SK-N-SH (cell line): ENCODE data around the gene MEGF6. TPM values are rescaled to one million over a fixed set of nuclear protein-coding genes. Genes with fewer than 3 reads are reported as not detected.

Experiments used
- CTCF ChIA-PET: fragments of 300-600, 350-600 bp; formaldehyde crosslinking; extraction: SDS; loops from one replicate; lab custom pipeline; 2021; lab: Yijun Ruan, JAX
- POLR2A ChIA-PET: fragments of 350-600 bp; sonication (Branson Sonifier 250); formaldehyde crosslinking; extraction: SDS; loops from one replicate; lab custom pipeline; 2020; ENCODE audit warnings: antibody characterized with exemption, inconsistent platforms; lab: Yijun Ruan, JAX
- DNase-seq: peaks from one replicate; pipeline ENCODE4 v3.0.0; 2012
- H2AFZ ChIP-seq: fragments of 200-600 bp; sonication (generic); 2 replicates; pipeline ENCODE4 v1.8.1; 2016; ENCODE audit warnings: antibody characterized with exemption, mild to moderate bottlenecking, low read depth
- H3F3A ChIP-seq: fragments of 200-600 bp; sonication (generic); replicated peaks from 2 replicates; pipeline ENCODE3; 2016; ENCODE audit warnings: antibody characterized with exemption, mild to moderate bottlenecking; ENCODE audit not compliant: insufficient read depth
- H3K27ac ChIP-seq, 2 experiments: fragments of 200-500 bp in 1 of 2; fragments of 200-600 bp in 1 of 2; sonication (Bioruptor generic) in 1 of 2; sonication (generic), shearing (Covaris generic) in 1 of 2; 2 replicates each; pipeline versions ENCODE4 v1.5.1 to v1.6.1; 2014 to 2016; ENCODE audit warnings: low read depth in 2 of 2, inconsistent platforms in 1 of 2, low read length in 1 of 2, mild to moderate bottlenecking in 1 of 2, mixed read lengths in 1 of 2
- H3K27me3 ChIP-seq: fragments of 200-600 bp; sonication (generic), shearing (Covaris generic); 2 replicates; pipeline ENCODE4 v1.6.1; 2016; ENCODE audit warnings: mixed run types; ENCODE audit not compliant: insufficient read depth
- H3K36me3 ChIP-seq, 2 experiments: fragments of 200-500 bp in 1 of 2; fragments of 200-600 bp in 1 of 2; sonication (Bioruptor generic) in 1 of 2; sonication (generic) in 1 of 2; replicated peaks in 1 of 2; 2 replicates each; pipeline versions ENCODE3 to v1.5.1; 2014 to 2016; ENCODE audit warnings: low read length in 1 of 2, mild to moderate bottlenecking in 1 of 2; ENCODE audit not compliant: insufficient read depth in 2 of 2, control insufficient read depth in 1 of 2
- H3K4me1 ChIP-seq, 2 experiments: fragments of 200-500 bp in 1 of 2; fragments of 200-600 bp in 1 of 2; sonication (Bioruptor generic) in 1 of 2; sonication (generic), shearing (Covaris generic) in 1 of 2; 2 replicates each; pipeline versions ENCODE4 v1.5.1 to v1.6.1; 2014 to 2016; ENCODE audit warnings: low read depth in 1 of 2, low read length in 1 of 2, mixed run types in 1 of 2; ENCODE audit not compliant: insufficient read depth in 2 of 2, control insufficient read depth in 1 of 2
- H3K4me2 ChIP-seq: fragments of 200-600 bp; sonication (generic), shearing (Covaris generic); 2 replicates; pipeline ENCODE4 v1.6.1; 2017; ENCODE audit warnings: mixed run types
- H3K4me3 ChIP-seq, 2 experiments: fragments of 200-500 bp in 1 of 2; fragments of 200-600 bp in 1 of 2; sonication (Bioruptor generic) in 1 of 2; sonication (generic), shearing (Covaris generic) in 1 of 2; 2 replicates each; pipeline versions ENCODE4 v1.5.1 to v1.8.1; 2014 to 2016; ENCODE audit warnings: low read depth in 2 of 2, inconsistent platforms in 1 of 2, low read length in 1 of 2, mild to moderate bottlenecking in 1 of 2, mixed read lengths in 1 of 2, moderate library complexity in 1 of 2
- H3K79me2 ChIP-seq: fragments of 200-600 bp; sonication (generic); 2 replicates; pipeline ENCODE4 v1.8.1; 2017; ENCODE audit warnings: mild to moderate bottlenecking; ENCODE audit not compliant: insufficient read depth
- H3K9ac ChIP-seq: fragments of 200-600 bp; sonication (generic); 2 replicates; pipeline ENCODE4 v1.6.1; 2017; ENCODE audit warnings: mixed run types
- H3K9me2 ChIP-seq: fragments of 200-600 bp; sonication (generic); 2 replicates; pipeline ENCODE4 v1.6.1; 2017; ENCODE audit warnings: mixed run types
- H3K9me3 ChIP-seq: fragments of 200-600 bp; sonication (generic); 2 replicates; pipeline ENCODE4 v1.6.1; 2017; ENCODE audit warnings: mixed run types, mild to moderate bottlenecking, moderate library complexity
- H4K20me1 ChIP-seq: fragments of 200-600 bp; sonication (generic); 2 replicates; pipeline ENCODE4 v1.6.1; 2017; ENCODE audit warnings: mild to moderate bottlenecking, mixed run types; ENCODE audit not compliant: insufficient read depth
- CHD2 ChIP-seq: fragments of 150-350 bp; IDR thresholded peaks from 2 replicates; pipeline ENCODE4 v1.6.1; 2018; ENCODE audit warnings: low read length; ENCODE audit not compliant: partially characterized antibody
- EZH2phosphoT487 ChIP-seq: fragments of 200-600 bp; sonication (generic); IDR thresholded peaks from 2 replicates; pipeline ENCODE4 v1.6.1; 2017; ENCODE audit warnings: low read depth, mixed run types, mild to moderate bottlenecking, antibody characterized with exemption, moderate library complexity, borderline replicate concordance
- FOXJ3 ChIP-seq: sonication (generic); formaldehyde crosslinking; IDR thresholded peaks from 2 replicates; pipeline ENCODE4 v1.5.1; 2020; ENCODE audit warnings: mild to moderate bottlenecking, missing genetic modification reagents
- GABPA ChIP-seq: IDR thresholded peaks from 2 replicates; pipeline ENCODE4 v1.4.0; 2012; ENCODE audit warnings: low read depth, mild to moderate bottlenecking
- GATA2 ChIP-seq: sonication (generic); formaldehyde crosslinking; IDR thresholded peaks from 2 replicates; pipeline ENCODE4 v1.5.0; 2020; ENCODE audit warnings: mild to moderate bottlenecking, missing genetic modification reagents
- JUND ChIP-seq: IDR thresholded peaks from 2 replicates; pipeline ENCODE4 v1.4.0; 2012
- NRF1 ChIP-seq: IDR thresholded peaks from 2 replicates; pipeline ENCODE4 v1.6.1; 2012; ENCODE audit warnings: low read depth, mild to moderate bottlenecking, low read length
- RFX5 ChIP-seq: IDR thresholded peaks from 2 replicates; pipeline ENCODE4 v1.6.1; 2012; ENCODE audit warnings: mild to moderate bottlenecking, improper control_type of control experiment, low read length
- SMC3 ChIP-seq: IDR thresholded peaks from 2 replicates; pipeline ENCODE4 v1.6.1; 2012; ENCODE audit warnings: low read depth, low read length, improper control_type of control experiment
- TAF1 ChIP-seq: IDR thresholded peaks from 2 replicates; pipeline ENCODE4 v1.6.1; 2012; ENCODE audit warnings: low read depth, mild to moderate bottlenecking, low read length, moderate library complexity, borderline replicate concordance
- TCF12 ChIP-seq: IDR thresholded peaks from 2 replicates; pipeline ENCODE4 v1.4.0; 2012
- TEAD4 ChIP-seq: IDR thresholded peaks from 2 replicates; pipeline ENCODE4 v1.4.0; 2012; ENCODE audit warnings: mild to moderate bottlenecking, borderline replicate concordance; ENCODE audit not compliant: insufficient read depth
- YY1 ChIP-seq: IDR thresholded peaks from 2 replicates; pipeline ENCODE4 v1.4.0; 2012; ENCODE audit warnings: low read depth, mild to moderate bottlenecking
- WGBS: methylation state at CpG from one replicate; pipeline ENCODE4 v1.1.6; 2017; ENCODE audit warnings: low lambda C conversion rate; 5-methylcytosine and 5-hydroxymethylcytosine counted together
- polyA plus RNA-seq, 3 experiments: library from polyadenylated mRNA; depleted of rRNA; stranded (reverse); fragments of >200 nt; gene quantifications; 2 replicates each; pipeline ENCODE4 v1.2.3, GENCODE V29; 2012
- TF ChIP-seq, protein P1 (sequence below): IDR thresholded peaks from 2 replicates; pipeline ENCODE4; 2012
- TF ChIP-seq, protein P2 (sequence below): IDR thresholded peaks from 2 replicates; pipeline ENCODE4 v1.4.0; 2012; ENCODE audit warnings: low read depth, borderline replicate concordance
- TF ChIP-seq, protein P3 (sequence below): fragments of 150-350 bp; IDR thresholded peaks from 2 replicates; pipeline ENCODE4 v1.6.1; 2017; ENCODE audit warnings: antibody characterized with exemption, low read length, low read depth, borderline replicate concordance
- TF ChIP-seq, protein P4 (sequence below): IDR thresholded peaks from 2 replicates; pipeline ENCODE4 v1.6.1; 2012; ENCODE audit warnings: mild to moderate bottlenecking, low read depth, low read length, moderate library complexity
- TF ChIP-seq, protein P5 (sequence below): fragments of 150-350 bp; IDR thresholded peaks from 2 replicates; pipeline ENCODE4 v1.6.1; 2016; ENCODE audit warnings: mild to moderate bottlenecking, low read depth, low read length
- TF ChIP-seq, protein P6 (sequence below): IDR thresholded peaks from 2 replicates; pipeline ENCODE4 v1.4.0; 2012; ENCODE audit warnings: low read depth, borderline replicate concordance

Gene MEGF6
- polyA plus RNA-seq, 1 of the 3 experiments (the other 2 are of a cell fraction): 7.6 TPM

DNA sequence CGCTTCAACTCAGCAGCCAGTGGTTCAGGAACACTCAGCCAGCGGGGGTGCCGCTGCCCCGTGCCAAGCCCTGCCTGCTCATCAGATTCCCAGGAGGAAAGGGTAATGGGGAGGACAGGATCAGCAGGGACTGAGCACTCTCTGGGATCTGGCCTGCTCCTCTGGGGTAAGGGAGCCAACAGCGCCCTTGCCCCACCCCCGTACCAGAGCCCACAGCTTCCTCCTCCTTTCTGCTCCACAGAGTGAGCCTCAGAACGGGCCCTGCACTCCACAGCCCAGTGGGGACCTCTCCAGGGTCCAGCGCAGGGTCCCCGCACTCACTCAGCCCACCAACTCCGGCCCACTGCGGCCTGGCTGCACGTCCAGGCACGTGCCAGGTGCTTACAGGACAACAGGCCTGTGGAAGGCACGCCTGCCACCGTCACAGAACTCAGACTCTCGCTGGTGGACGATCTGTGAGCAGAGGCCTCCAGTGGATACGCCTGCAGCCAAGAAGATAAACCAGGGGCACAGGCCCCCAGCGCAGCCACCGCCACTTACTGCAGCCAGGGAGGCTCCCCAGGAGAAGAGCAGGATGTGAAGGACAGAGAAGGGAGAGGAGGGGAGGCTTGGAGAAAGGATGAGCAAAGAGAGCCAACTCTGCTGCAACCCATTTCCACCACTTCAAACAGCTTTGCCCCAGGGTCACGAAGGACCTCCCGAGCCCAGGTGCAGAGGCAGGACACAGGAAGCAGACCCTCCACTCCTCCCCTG is 2.1 kb downstream of the MEGF6 start:
- no peaks in the 10 kb centered on the region for H3K27me3 ChIP-seq
- H3K36me3 ChIP-seq: no peaks in the 10 kb centered on the region
- ChIA-PET POLR2A (no interaction called here), CTCF (interaction anchor here (0.7 to 4.0 kb wide), 8 partner anchors 10 to 156 kb away, joined by 3 to 21 read pairs (median 14); no protein-coding TSS in a partner anchor)
- peaks cover 0 to 38% of the 10 kb centered on the region in 2 experiments; a peak in 2 of 4 replicates for H3K4me1 ChIP-seq
- H3K4me2 ChIP-seq: no peak overlapping the region
- H3K9me3 ChIP-seq: no peaks in the 10 kb centered on the region
- no peak overlapping the region for H3K9ac ChIP-seq
- TF ChIP-seq, protein P1, sequence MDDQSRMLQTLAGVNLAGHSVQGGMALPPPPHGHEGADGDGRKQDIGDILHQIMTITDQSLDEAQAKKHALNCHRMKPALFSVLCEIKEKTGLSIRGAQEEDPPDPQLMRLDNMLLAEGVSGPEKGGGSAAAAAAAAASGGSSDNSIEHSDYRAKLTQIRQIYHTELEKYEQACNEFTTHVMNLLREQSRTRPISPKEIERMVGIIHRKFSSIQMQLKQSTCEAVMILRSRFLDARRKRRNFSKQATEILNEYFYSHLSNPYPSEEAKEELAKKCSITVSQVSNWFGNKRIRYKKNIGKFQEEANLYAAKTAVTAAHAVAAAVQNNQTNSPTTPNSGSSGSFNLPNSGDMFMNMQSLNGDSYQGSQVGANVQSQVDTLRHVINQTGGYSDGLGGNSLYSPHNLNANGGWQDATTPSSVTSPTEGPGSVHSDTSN: no peak
- TF ChIP-seq JUND (no peak), RFX5 (no peak), FOXJ3 (CRISPR knock-in tag) (no peak), YY1 (no peak), TEAD4 (no peak), TCF12 (no peak), EZH2phosphoT487 (no peak), GATA2 (no peak), NRF1 (no peak), SMC3 (no peak), TAF1 (no peak), GABPA (no peak), CHD2 (no peak)
- TF ChIP-seq, protein P2, sequence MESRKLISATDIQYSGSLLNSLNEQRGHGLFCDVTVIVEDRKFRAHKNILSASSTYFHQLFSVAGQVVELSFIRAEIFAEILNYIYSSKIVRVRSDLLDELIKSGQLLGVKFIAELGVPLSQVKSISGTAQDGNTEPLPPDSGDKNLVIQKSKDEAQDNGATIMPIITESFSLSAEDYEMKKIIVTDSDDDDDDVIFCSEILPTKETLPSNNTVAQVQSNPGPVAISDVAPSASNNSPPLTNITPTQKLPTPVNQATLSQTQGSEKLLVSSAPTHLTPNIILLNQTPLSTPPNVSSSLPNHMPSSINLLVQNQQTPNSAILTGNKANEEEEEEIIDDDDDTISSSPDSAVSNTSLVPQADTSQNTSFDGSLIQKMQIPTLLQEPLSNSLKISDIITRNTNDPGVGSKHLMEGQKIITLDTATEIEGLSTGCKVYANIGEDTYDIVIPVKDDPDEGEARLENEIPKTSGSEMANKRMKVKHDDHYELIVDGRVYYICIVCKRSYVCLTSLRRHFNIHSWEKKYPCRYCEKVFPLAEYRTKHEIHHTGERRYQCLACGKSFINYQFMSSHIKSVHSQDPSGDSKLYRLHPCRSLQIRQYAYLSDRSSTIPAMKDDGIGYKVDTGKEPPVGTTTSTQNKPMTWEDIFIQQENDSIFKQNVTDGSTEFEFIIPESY: no peak
- TF ChIP-seq, protein P3, sequence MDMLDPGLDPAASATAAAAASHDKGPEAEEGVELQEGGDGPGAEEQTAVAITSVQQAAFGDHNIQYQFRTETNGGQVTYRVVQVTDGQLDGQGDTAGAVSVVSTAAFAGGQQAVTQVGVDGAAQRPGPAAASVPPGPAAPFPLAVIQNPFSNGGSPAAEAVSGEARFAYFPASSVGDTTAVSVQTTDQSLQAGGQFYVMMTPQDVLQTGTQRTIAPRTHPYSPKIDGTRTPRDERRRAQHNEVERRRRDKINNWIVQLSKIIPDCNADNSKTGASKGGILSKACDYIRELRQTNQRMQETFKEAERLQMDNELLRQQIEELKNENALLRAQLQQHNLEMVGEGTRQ: no peak
- TF ChIP-seq, protein P4, sequence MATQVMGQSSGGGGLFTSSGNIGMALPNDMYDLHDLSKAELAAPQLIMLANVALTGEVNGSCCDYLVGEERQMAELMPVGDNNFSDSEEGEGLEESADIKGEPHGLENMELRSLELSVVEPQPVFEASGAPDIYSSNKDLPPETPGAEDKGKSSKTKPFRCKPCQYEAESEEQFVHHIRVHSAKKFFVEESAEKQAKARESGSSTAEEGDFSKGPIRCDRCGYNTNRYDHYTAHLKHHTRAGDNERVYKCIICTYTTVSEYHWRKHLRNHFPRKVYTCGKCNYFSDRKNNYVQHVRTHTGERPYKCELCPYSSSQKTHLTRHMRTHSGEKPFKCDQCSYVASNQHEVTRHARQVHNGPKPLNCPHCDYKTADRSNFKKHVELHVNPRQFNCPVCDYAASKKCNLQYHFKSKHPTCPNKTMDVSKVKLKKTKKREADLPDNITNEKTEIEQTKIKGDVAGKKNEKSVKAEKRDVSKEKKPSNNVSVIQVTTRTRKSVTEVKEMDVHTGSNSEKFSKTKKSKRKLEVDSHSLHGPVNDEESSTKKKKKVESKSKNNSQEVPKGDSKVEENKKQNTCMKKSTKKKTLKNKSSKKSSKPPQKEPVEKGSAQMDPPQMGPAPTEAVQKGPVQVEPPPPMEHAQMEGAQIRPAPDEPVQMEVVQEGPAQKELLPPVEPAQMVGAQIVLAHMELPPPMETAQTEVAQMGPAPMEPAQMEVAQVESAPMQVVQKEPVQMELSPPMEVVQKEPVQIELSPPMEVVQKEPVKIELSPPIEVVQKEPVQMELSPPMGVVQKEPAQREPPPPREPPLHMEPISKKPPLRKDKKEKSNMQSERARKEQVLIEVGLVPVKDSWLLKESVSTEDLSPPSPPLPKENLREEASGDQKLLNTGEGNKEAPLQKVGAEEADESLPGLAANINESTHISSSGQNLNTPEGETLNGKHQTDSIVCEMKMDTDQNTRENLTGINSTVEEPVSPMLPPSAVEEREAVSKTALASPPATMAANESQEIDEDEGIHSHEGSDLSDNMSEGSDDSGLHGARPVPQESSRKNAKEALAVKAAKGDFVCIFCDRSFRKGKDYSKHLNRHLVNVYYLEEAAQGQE: no peak
- TF ChIP-seq, protein P5, sequence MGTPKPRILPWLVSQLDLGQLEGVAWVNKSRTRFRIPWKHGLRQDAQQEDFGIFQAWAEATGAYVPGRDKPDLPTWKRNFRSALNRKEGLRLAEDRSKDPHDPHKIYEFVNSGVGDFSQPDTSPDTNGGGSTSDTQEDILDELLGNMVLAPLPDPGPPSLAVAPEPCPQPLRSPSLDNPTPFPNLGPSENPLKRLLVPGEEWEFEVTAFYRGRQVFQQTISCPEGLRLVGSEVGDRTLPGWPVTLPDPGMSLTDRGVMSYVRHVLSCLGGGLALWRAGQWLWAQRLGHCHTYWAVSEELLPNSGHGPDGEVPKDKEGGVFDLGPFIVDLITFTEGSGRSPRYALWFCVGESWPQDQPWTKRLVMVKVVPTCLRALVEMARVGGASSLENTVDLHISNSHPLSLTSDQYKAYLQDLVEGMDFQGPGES: no peak
- TF ChIP-seq, protein P6, sequence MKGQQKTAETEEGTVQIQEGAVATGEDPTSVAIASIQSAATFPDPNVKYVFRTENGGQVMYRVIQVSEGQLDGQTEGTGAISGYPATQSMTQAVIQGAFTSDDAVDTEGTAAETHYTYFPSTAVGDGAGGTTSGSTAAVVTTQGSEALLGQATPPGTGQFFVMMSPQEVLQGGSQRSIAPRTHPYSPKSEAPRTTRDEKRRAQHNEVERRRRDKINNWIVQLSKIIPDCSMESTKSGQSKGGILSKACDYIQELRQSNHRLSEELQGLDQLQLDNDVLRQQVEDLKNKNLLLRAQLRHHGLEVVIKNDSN: no peak
- no peak for DNase-seq
- WGBS: 91% methylated on average over 10 of the region's 22 CpGs
- no peak overlapping the region for H3K4me3 ChIP-seq
- H3K79me2 ChIP-seq: no peaks in the 10 kb centered on the region
- no peaks in the 10 kb centered on the region for H4K20me1 ChIP-seq
- no peak overlapping the region for H2AFZ ChIP-seq
- no peak overlapping the region; a peak in 1 of 4 replicates for H3K27ac ChIP-seq
- no peaks in the 10 kb centered on the region for H3F3A ChIP-seq
- no peaks in the 10 kb centered on the region for H3K9me2 ChIP-seq
